ENCODE measurements around the gene RHOBTB3.

RHOBTB3 gene

DNA sequence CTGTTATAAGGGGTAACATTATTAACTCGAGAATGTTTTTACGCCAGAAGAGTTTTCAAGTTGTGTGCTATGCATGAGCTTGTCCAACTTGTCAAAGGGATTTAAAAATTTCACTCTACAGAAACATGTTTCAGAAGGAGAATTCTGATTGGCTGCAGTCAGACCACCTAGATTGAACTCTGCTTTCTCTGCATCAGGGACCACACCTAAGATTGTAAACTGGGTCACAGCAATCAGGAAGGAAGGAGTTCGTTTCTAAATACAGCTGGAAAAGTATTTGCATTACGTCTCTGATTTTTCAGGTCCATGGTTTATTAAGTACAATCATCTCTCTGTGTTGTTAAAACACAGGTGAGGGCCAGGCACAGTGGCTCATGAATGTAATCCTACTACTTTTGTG is 85.6 kb downstream of the RHOBTB3 start:
- H3K9me3 ChIP-seq (ENCODE audit: control insufficient read depth in 1 of 2, low read length in 2 of 2) = no peaks in the 10 kb centered on the region
- no peak overlapping the region for H3K4me3 ChIP-seq (ENCODE audit: low read depth in 1 of 2, low read length in 2 of 2)
- H3K4me1 ChIP-seq (ENCODE audit: control insufficient read depth in 1 of 2, insufficient read depth in 2 of 2, low read length in 2 of 2) = peaks cover 18 to 29% of the 10 kb centered on the region in 2 donors
- H3K36me3 ChIP-seq (ENCODE audit: control insufficient read depth in 1 of 2, insufficient read depth in 2 of 2, low read length in 2 of 2) = peaks cover 15 to 25% of the 10 kb centered on the region in 2 donors
- no peaks in the 10 kb centered on the region for H3K27me3 ChIP-seq (ENCODE audit: low read depth, low read length)
- H3K27ac ChIP-seq (ENCODE audit: low read length) = no peak overlapping the region

DNA sequence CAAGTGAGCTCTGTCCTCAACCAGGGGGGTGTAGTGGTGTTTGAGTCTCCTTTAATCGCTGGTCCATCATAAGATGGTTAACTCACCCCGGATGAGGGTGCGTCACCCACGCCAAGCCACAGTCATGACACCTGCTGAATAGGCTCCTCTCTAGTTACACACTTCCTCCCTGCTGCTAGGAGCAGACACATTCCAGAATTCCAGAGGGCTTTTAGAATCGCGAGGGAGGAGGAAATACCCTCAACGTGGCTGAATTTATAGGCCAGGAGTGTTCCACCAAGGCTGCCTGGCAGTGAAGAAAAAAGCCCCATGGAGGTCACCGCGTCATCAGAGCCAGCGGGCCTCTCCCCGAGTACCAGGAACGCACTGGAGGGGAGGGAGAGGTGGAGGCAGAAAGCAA is 86.3 kb downstream of the RHOBTB3 start:
- peak overlapping the region in 1 of 2 donors; percentile 10 for H3K4me3 ChIP-seq (ENCODE audit: low read depth in 1 of 2, low read length in 2 of 2)
- no peaks in the 10 kb centered on the region for H3K27me3 ChIP-seq (ENCODE audit: low read depth, low read length)
- H3K4me1 ChIP-seq (ENCODE audit: control insufficient read depth in 1 of 2, insufficient read depth in 2 of 2, low read length in 2 of 2) = peaks cover 13 to 23% of the 10 kb centered on the region in 2 donors
- H3K36me3 ChIP-seq (ENCODE audit: control insufficient read depth in 1 of 2, insufficient read depth in 2 of 2, low read length in 2 of 2) = peaks cover 18 to 25% of the 10 kb centered on the region in 2 donors
- peak overlapping the region; percentile 18 for H3K27ac ChIP-seq (ENCODE audit: low read length)
- no peaks in the 10 kb centered on the region for H3K9me3 ChIP-seq (ENCODE audit: control insufficient read depth in 1 of 2, low read length in 2 of 2)

DNA sequence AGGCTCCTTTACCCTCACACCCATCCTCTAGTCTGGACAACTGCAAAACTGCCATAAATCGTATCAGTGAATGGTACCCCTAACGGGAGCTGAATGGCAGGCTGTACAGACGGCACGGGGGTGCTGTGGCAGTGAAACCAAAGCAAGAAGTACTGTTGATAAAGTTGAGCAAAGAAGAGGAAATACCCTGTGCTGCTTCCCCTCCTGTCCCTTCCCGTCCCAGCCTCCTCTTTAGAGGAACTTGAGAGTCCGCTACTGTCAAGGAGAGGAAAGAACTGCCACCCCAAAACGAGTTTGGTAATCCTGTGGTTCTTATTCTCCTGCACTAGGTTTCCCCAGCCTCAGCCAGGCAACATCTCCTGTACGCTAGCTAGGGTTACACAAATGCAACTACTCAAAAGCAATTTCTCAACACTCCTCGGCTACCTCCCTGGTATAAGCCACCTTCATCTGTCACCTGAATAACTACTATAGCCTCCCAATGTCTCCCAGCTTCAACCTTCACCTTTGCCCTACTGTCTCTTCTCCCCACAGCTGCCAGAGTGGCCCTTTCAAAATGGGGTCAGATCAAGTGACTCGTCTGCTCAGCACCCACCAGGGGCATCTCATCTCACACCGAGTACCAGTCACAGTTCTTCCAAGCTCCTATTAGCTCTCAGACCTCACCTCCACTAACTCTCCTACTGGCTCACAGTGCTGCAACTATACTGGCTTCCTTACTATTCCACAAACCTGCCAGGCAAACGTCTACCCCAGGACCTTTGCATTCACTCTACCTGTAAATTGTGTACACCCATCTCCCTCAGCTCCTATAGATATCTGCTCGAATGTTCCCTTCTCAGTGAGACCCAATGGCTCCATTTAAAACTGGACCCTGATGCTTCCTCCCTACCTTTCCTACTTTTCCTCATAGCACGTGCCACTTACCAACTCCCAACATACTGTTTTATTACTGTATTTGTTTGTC is 87.3 kb downstream of the RHOBTB3 start:
- H3K27me3 ChIP-seq (ENCODE audit: low read depth, low read length) = no peaks in the 10 kb centered on the region
- peak overlapping the region; percentile 45 for H3K27ac ChIP-seq (ENCODE audit: low read length)
- peaks cover 23 to 25% of the 10 kb centered on the region in 2 donors for H3K36me3 ChIP-seq (ENCODE audit: control insufficient read depth in 1 of 2, insufficient read depth in 2 of 2, low read length in 2 of 2)
- peaks cover 19 to 23% of the 10 kb centered on the region in 2 donors for H3K4me1 ChIP-seq (ENCODE audit: control insufficient read depth in 1 of 2, insufficient read depth in 2 of 2, low read length in 2 of 2)
- peak overlapping the region; percentile 10 to 30 for H3K4me3 ChIP-seq (ENCODE audit: low read depth in 1 of 2, low read length in 2 of 2)
- no peaks in the 10 kb centered on the region for H3K9me3 ChIP-seq (ENCODE audit: control insufficient read depth in 1 of 2, low read length in 2 of 2)

DNA sequence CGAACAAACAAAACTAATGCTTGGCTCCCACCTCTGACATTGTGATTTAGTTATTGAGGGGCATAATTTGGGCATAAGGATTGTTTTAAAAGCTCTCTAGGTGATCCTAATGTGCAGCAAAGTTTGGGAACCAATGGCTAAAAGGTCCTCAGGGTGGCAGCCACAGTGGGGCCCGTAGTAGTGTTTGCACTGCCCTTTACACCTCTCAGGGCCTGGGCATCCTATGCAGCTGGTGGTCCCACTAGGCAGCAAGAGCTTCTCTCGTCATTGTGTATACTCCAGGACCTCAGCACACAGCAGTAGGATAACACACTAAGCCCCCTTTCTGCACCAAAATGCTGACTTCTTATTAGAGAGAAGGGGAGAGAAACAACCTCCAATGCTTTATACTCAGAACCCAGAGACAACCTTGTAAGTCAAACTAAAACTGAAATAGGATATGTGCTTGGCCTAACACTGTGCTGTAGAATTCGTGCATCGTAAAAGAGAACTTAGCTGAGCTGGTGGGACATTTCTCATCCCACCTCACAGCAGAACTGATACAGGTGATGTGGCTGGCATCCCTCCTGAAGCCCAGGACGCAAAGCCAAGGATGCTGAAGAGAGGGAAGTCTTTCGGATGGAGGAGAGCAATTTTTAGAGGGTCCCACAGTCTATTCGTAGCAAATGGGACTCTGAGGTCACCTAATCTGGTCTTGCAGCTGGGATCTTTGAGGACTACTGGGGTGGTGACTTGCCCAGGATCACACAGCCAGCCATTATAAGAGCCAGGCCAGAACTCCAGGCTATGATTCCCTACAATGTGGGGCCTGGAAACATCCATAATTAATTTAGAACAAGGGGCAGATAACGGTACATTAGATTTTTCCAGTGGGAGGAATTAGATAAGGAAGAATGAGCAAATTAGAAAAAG is 90.2 kb downstream of the RHOBTB3 start:
- Histone ChIP-seq H3K27ac (ENCODE audit: low read length) (peak overlapping the region; percentile 97), H3K9me3 (ENCODE audit: control insufficient read depth in 1 of 2, low read length in 2 of 2) (no peaks in the 10 kb centered on the region), H3K4me3 (ENCODE audit: low read depth in 1 of 2, low read length in 2 of 2) (peak overlapping the region; percentile 86 to 97), H3K27me3 (ENCODE audit: low read depth, low read length) (no peaks in the 10 kb centered on the region), H3K36me3 (ENCODE audit: control insufficient read depth in 1 of 2, insufficient read depth in 2 of 2, low read length in 2 of 2) (peaks cover 15 to 18% of the 10 kb centered on the region in 2 donors), H3K4me1 (ENCODE audit: control insufficient read depth in 1 of 2, insufficient read depth in 2 of 2, low read length in 2 of 2) (peaks cover 26 to 27% of the 10 kb centered on the region in 2 donors)

DNA sequence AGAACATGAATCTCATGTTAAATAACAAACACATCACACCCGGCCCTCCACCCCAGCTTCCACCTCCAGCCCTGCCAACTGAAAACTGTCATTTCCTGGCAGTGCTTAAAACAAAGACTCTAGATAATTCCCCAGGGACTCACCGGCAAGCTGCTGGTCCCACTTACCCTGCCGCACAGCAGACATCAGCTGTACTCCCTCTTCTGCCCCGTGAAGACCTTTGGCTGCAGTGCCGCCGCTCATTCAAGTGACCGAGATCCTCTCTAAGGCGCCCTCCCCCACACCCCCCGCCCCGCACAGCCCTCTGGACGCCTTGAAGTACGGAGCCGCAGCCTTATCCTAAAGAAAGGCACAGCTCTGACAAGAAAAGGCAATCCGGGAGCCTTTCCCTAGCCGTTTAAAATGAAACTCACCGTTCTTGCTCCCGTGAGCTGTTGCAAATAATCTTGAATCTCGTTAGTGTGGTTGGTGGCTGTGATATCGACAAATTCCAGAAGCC is 91.0 kb downstream of the RHOBTB3 start:
- no peaks in the 10 kb centered on the region for H3K9me3 ChIP-seq (ENCODE audit: control insufficient read depth in 1 of 2, low read length in 2 of 2)
- peaks cover 8 to 13% of the 10 kb centered on the region in 2 donors for H3K36me3 ChIP-seq (ENCODE audit: control insufficient read depth in 1 of 2, insufficient read depth in 2 of 2, low read length in 2 of 2)
- H3K27ac ChIP-seq (ENCODE audit: low read length) = peak overlapping the region; percentile 97
- peak overlapping the region; percentile 86 to 97 for H3K4me3 ChIP-seq (ENCODE audit: low read depth in 1 of 2, low read length in 2 of 2)
- H3K27me3 ChIP-seq (ENCODE audit: low read depth, low read length) = no peaks in the 10 kb centered on the region
- H3K4me1 ChIP-seq (ENCODE audit: control insufficient read depth in 1 of 2, insufficient read depth in 2 of 2, low read length in 2 of 2) = peaks cover 26 to 27% of the 10 kb centered on the region in 2 donors

DNA sequence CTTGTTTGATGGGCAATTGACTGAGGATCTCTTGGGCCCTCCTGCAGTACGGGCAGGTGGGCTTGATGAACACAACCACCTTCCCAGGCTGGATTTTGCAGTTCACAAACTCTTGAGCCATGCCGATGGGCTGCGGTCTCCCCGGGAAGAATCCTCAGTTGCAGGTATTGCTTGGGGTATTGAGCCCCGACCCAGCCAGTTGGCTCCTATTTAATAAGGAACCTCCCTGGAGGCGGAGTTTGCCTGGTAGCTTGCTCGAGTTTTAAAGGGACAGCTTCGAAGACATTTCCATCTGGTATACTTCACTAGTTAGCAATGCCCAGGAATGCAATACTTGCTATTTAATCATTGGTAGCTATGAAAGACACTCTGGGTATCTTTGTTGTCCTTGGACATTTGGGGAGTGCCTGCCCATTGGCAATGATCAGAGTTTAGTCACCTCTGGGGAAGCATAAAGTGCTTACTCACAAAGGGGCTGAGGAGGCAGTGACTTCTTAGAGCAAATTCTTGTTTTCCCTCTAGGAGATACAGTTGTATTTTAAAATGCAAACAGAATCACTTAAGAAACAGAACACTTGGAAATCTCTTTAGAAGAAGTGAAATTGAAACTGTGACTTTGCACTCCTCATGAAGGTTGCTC is 91.5 kb downstream of the RHOBTB3 start, which contains the start of gene GLRX:
Gene GLRX, minus strand, starts transcription at position 185 of the 640 bp plus-strand sequence. Its CDS starts 64 bp downstream, at position 121.
- Histone ChIP-seq H3K9me3 (ENCODE audit: control insufficient read depth in 1 of 2, low read length in 2 of 2) (no peaks in the 10 kb centered on the region), H3K4me3 (ENCODE audit: low read depth in 1 of 2, low read length in 2 of 2) (peak within 1 kb of the TSS; percentile 86 to 97), H3K27ac (ENCODE audit: low read length) (peak within 1 kb of the TSS; percentile 97), H3K36me3 (ENCODE audit: control insufficient read depth in 1 of 2, insufficient read depth in 2 of 2, low read length in 2 of 2) (peaks cover 4 to 8% of the 10 kb centered on the region in 2 donors), H3K27me3 (ENCODE audit: low read depth, low read length) (no peaks in the 10 kb centered on the region), H3K4me1 (ENCODE audit: control insufficient read depth in 1 of 2, insufficient read depth in 2 of 2, low read length in 2 of 2) (peaks cover 20 to 27% of the 10 kb centered on the region in 2 donors)

DNA sequence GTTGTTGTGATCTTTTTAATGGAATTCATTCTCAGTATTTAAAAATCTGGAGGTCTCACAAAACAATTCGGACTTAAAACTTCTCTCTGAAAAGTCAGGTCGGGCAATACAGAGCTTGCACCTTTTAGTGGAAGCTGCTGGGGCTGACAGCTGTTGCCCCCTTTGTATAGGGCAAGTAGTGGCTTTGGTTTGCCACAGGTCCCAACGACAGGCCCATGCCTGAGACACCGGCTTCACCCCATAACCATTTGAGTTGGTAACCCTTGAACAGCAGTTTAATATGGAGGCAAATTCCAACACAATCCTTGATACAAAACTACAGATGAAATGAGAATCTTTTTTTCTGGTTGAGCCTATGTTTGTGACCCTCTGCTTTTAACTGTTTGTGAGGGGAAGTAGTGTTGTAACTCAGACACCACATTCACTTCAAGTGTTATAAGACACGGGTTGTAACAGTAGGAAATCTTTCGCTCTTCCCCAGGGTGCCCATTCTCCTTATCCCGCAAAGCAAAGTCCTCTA is 92.1 kb downstream of the RHOBTB3 start:
- Histone ChIP-seq H3K36me3 (ENCODE audit: control insufficient read depth in 1 of 2, insufficient read depth in 2 of 2, low read length in 2 of 2) (peaks cover 4 to 8% of the 10 kb centered on the region in 2 donors), H3K4me3 (ENCODE audit: low read depth in 1 of 2, low read length in 2 of 2) (peak overlapping the region; percentile 86 to 97), H3K4me1 (ENCODE audit: control insufficient read depth in 1 of 2, insufficient read depth in 2 of 2, low read length in 2 of 2) (peaks cover 20 to 27% of the 10 kb centered on the region in 2 donors), H3K27me3 (ENCODE audit: low read depth, low read length) (no peaks in the 10 kb centered on the region), H3K9me3 (ENCODE audit: control insufficient read depth in 1 of 2, low read length in 2 of 2) (no peaks in the 10 kb centered on the region), H3K27ac (ENCODE audit: low read length) (peak overlapping the region; percentile 97)

DNA sequence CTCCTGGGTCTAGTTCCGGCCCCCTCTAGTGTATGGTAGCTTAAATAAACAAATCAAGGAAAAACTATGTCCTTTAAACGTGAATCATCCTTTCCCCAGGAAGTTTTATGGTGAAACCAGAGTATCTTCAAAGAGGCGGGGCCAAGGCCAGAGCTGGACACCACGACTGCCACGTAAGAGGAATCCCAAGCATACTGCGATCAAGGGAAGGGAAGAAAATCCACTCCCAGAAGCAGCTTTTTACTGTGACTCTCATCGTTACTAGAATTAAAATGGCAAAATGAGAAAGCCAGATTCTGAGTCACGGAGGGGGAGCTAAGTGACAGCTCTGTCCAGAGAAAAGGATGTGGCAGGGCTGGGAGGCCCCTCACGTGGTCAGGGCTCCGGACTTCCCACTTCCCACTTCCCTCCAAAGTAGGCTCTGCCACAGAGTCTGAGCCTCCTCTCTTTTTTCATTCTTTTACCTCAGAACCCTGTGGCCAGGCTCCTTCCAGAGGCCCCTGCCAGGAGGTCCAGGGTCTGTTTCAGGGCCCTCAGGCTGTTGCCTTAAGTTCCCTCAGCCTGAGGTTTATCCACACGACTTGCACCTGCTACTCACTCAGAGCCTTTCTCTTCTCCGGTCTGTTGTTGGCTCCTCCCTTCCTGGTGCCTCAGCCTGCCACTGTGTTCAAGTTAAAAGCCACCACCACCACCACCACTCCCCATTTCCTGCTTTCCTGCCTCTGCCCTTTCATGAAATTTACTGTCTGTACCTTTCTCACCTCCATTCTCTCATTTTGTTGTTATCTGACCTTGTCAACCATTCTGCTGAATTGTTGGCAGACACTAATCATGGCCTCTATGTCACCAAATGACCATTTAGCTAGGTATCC is 92.8 kb downstream of the RHOBTB3 start:
- no peaks in the 10 kb centered on the region for H3K27me3 ChIP-seq (ENCODE audit: low read depth, low read length)
- peak overlapping the region; percentile 86 to 97 for H3K4me3 ChIP-seq (ENCODE audit: low read depth in 1 of 2, low read length in 2 of 2)
- no peaks in the 10 kb centered on the region for H3K9me3 ChIP-seq (ENCODE audit: control insufficient read depth in 1 of 2, low read length in 2 of 2)
- peaks cover under 1 to 8% of the 10 kb centered on the region in 2 donors for H3K36me3 ChIP-seq (ENCODE audit: control insufficient read depth in 1 of 2, insufficient read depth in 2 of 2, low read length in 2 of 2)
- H3K27ac ChIP-seq (ENCODE audit: low read length) = peak overlapping the region; percentile 97
- peaks cover 20 to 21% of the 10 kb centered on the region in 2 donors for H3K4me1 ChIP-seq (ENCODE audit: control insufficient read depth in 1 of 2, insufficient read depth in 2 of 2, low read length in 2 of 2)

DNA sequence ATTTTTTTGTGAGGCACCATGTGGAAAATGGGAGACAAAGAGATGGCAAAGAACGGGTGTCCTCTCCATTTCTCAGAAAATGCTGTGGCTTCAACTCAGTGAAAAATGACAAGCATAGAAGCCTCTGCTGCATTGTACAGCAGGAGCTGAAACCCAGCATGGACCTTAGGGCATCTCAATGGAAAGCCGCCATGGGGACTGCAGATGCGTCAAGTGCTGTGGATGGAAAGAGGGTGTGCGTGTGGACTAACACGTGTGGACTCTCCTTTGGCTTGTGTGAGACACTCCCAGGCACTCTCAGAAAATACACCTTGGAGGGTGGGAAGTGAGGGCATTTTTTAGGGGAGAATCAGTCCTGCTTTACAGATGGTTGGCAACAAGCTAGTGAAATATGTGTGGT is 93.6 kb downstream of the RHOBTB3 start:
- Histone ChIP-seq H3K27ac (ENCODE audit: low read length) (peak overlapping the region; percentile 97), H3K36me3 (ENCODE audit: control insufficient read depth in 1 of 2, insufficient read depth in 2 of 2, low read length in 2 of 2) (peaks cover 0 to 8% of the 10 kb centered on the region in 2 donors), H3K9me3 (ENCODE audit: control insufficient read depth in 1 of 2, low read length in 2 of 2) (no peaks in the 10 kb centered on the region), H3K27me3 (ENCODE audit: low read depth, low read length) (no peaks in the 10 kb centered on the region), H3K4me3 (ENCODE audit: low read depth in 1 of 2, low read length in 2 of 2) (no peak overlapping the region), H3K4me1 (ENCODE audit: control insufficient read depth in 1 of 2, insufficient read depth in 2 of 2, low read length in 2 of 2) (peaks cover 16 to 20% of the 10 kb centered on the region in 2 donors)

DNA sequence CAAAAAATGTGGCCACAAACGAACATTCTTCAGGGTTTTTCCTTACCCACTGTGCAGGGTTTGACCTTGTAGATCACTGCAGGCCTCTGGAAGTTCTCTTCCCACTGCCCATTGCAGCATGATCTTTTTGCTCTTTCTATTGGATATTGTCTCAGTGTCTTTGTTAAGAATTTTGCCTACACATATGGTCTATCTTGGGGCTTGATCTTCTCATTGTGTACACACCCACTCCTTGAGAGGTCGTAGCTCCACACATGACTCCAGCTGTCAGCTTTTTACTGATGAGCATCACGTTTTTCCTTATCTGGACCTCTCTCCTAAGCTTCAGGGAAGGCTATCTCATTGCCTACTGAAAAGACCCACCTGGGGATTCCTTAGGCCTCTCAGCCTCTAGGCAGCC is 94.4 kb downstream of the RHOBTB3 start:
- Histone ChIP-seq H3K27me3 (ENCODE audit: low read depth, low read length) (no peaks in the 10 kb centered on the region), H3K9me3 (ENCODE audit: control insufficient read depth in 1 of 2, low read length in 2 of 2) (no peaks in the 10 kb centered on the region), H3K27ac (ENCODE audit: low read length) (no peak overlapping the region), H3K4me3 (ENCODE audit: low read depth in 1 of 2, low read length in 2 of 2) (no peak overlapping the region), H3K36me3 (ENCODE audit: control insufficient read depth in 1 of 2, insufficient read depth in 2 of 2, low read length in 2 of 2) (peaks cover 0 to 8% of the 10 kb centered on the region in 2 donors), H3K4me1 (ENCODE audit: control insufficient read depth in 1 of 2, insufficient read depth in 2 of 2, low read length in 2 of 2) (peaks cover 13 to 20% of the 10 kb centered on the region in 2 donors)
